GM21367 (cell line): ENCODE data around the gene MPPED2.
A peak's percentile ranks its signal among the peaks of the same experiment; 100 is the strongest.

Experiments used
- ATAC-seq: cut with Tn5 transposase; IDR thresholded peaks from one replicate; pipeline ENCODE4 v1.9.1; 2021; ENCODE audit not compliant: unreplicated experiment

MPPED2 gene

DNA sequence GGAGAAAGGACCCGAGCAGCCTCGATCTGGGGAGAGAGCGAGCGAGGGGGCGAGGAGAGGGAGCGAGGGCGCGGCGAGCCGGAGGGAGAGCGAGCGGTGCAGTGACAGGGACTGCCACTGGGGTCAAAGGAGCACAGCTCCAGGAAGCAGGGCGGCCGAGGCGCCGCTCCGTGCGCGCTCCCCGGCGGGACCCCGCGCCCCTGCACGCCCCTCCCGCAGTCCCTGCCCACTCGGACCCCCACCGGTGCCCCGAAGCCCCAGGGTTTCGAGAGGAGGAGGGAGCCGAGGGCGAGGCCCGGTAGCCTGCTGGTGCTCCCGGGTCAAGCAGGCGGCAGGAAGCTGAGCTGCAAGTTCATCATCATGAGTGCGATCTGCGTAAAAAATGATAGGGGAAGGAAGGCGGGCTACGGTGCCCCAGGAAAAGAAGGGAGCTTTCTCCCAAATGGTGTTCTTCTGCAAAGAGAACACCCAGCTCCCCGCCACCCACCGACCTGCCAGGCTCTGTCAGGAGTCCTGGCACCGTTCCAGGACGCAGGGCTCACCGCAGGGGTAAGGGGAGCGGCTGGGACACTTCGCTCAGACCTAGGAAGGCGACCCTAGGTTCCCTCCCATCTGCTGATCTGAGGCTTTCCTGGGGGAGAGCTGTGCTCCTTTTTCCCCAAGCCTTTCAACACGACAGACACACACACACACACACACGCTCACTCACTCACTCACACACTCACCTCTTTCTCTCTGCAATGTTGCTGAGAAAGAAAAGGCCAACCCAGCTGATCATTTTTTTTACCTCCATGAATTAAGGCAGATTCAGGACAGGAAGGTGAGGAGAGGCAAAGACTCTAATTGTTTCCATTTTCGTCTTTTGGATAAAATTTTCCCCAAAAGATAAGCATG, at the start of gene MPPED2:
Gene MPPED2, minus strand, starts transcription at position 103 of the 894 bp plus-strand sequence. CDS start 5,980 bp downstream, outside the sequence.
- ATAC-seq: peak; percentile 97

DNA sequence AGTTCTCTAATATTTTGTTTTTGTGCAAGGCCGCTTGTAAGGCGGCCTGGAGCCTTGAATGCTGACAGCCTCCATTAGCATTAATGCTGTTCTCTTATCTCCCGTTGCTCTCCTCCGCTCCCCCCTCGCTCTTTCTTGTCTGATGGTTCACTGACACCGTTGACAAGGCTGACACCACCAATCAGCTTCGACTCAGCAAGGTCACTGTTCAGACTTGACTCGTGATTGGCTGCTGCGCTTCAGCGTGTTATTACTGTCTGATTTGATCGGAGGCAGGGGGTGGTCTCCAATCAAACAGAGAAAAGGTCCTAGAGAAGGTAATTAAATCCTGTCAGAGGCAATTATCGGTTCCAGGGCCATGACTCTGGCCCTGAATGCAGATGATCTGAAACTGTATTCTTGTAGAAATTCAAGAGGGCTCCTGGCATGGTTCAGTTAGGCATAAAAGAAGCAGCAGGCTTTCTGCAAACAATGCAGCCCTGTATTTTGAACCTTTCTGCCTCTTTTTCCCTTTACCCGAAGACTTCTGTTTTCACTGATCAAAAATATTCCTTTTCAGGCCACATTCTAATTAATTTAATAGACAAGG, 49.3 kb upstream of the MPPED2 start:
- ATAC-seq: no peak

DNA sequence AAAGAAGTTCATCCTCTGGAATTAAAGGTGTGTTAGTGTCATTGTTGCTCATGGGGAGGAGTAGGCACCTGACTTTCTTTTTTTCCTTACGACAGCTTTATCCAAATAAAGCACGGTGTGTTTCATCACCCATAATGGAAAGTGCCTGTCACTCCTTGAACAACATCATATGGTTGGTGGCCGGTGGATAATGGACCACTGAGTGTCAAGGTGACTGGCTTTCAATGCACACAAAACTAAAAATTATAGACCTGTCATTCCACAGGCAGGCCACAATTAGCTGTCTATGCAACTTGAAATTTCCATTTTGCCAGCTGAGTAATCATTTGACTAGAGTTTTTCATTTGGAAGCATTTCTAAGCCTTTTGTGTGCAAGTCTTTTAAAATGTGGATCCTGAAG, 45.0 kb upstream of the MPPED2 start:
- ATAC-seq: no peak

DNA sequence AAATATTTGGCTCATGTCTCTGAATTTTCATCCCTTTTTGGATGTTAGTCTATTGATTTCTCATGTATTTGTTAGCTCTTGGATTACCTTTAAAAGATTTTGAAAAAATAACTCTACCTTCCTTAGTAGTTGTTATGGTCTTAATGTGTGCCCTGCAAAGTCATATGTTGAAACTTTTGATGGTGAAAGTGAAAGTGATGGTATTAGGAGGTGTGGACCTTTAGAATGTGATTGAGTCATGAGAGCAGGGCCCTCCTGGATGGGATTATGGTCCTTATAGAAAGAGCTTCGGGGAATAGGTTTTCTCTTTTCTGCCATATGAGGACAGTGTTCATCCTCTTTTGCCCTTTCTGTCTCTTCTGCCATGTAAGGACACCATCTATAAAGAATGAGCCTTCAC, 33.6 kb upstream of the MPPED2 start:
- no peak for ATAC-seq

- ATAC-seq: no peak
These were observed 31.6 kb upstream of the MPPED2 start for GRCh38 chr11:30617762-30618161.

DNA sequence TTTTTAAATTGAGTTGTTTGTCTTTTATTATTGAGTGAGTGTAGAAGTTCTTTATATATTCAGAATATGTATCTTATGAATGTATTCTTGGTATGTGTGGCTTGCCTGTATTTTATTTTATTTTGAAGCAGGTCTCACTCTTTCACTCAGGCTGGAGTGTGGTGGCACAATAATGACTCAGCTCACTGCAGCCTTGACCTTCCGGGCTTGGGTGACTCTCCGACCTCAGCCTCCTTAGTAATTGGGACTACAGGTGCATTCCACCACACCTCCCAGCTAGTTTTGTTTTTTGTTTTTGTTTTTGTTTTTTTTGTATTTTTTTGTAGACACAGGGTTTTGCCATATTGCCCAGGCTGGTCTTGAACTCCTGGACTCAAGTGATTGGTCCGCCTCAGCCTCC, 24.5 kb upstream of the MPPED2 start:
- ATAC-seq: no peak

DNA sequence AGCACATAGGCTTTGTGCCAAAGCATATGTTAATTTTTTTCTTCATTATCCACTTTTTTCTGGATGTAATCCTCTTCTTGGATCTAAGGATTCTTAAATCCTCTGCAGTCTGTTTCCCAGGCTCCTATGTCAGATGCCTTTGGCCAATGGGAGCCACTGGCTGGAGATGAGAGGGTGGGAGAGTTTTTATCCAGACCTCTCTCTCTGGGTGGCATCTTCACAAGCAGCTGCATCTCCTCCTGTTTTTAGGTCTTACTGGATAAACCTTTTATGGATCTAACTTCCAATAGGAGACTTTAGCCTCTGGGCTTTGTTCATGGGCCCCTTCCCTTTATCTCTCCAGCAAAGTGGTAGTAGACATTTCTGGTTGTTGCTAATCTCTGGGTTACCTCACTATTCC, 22.4 kb upstream of the MPPED2 start:
- no peak for ATAC-seq

- ATAC-seq: no peak
These were observed 19.0 kb upstream of the MPPED2 start for GRCh38 chr11:30605036-30605605.

DNA sequence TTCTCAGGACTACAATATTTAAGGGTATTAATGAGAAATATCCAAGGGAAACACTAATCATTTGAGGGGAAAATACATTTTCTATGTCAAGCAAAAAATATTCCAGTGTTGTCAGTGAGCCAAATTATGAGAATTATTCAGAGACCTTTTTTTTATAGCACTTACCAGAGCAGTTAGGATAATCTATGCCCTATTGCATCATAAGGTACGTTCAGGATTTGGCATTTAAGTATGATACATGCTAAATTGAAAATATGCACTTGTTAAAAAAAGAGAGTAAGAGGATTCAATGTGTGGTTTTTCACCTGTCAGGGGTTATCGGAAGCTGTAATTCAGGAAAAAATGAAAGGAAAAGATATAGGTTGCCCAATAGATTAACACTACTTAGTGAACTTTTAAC, 17.2 kb upstream of the MPPED2 start:
- no peak for ATAC-seq

GRCh38 chr11:30596832-30597231, 10.7 kb upstream of the MPPED2 start:
- no peak for ATAC-seq

DNA sequence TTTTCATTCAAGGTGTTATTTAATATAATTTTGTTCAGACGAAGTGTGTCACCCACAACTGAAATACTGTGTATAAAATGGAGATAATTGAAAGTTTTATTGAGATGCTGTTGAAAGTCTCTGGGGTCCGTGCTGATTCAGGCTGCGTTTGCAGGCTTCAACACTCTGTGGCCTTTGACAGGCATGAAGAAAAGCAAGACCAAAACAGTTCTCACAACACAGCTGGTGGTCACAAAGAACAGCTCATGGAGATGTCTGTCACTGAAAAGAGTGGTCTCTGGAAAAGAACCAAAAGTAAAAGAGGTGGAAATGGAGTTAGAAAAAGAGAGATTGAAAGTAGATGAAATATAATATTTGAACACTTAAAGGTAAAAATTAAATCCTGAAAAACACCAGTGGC, 9.8 kb upstream of the MPPED2 start:
- ATAC-seq: no peak

GRCh38 chr11:30594646-30595411, 8.7 kb upstream of the MPPED2 start:
- no peak for ATAC-seq

- no peak for ATAC-seq
These were observed 1.2 kb upstream of the MPPED2 start for GRCh38 chr11:30587269-30587812.

- peak; percentile 9 for ATAC-seq
These were observed 282 bp downstream of the MPPED2 start for GRCh38 chr11:30585892-30586250.

GRCh38 chr11:30585125-30585891, 845 bp downstream of the MPPED2 start:
- peak; percentile 29 for ATAC-seq

DNA sequence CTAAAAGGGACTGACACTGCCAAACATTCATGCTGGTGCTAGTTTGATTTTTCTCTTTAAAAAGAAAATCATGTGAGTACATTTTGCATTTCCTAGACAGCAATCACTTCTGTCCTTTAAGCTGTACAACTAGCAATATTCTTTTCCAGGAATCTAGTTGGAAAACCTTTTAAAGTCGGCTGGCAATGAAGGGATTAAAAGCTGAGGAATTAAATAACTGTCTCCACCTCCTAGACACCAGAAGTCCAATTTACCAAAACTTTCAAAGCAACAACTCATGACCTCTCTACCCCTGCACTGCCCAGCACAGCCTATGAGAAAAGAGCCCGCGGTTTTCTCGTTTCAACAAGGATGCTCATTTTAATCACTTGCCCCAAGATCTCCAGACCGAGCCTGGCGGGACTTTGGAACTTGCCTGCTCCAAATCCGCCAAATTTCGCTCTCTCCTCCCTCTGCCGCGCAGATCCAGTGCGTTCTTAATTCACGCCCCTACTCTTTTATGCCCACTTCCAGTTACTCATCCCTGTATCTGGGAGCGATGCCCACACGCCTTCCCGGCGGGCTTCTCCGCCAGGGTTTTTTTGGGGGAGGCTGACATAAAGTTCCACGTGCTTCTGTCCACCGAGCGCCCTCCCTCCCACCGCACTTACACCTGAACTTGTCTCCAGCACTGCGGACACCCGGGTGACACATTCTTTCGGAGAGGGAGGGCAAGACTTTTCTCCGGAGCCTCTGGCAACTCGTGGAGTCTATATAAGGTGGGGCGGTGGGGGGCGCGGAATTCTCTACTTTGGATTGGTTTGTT, 2.5 kb downstream of the MPPED2 start:
- ATAC-seq: no peak

DNA sequence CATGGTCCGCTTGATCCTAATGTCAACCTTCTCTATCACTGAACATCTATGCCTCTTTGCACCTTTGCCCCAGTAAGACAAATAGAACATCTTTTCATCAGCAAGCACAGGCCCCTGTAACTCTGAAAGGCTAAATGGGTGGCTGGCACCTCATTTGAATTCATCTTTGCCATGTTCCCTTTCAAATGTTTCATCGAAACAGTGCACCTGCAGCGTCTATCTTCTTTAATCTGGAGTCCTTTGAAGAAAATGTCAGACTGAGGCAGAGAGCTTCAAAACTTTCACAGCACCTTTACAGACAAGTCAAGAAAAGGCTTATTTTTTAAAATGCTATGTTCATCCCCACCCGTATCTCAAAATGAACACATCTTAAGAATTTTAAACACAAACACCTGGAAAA, 3.4 kb downstream of the MPPED2 start:
- ATAC-seq: no peak

GRCh38 chr11:30581675-30582074, 4.5 kb downstream of the MPPED2 start:
- ATAC-seq: no peak

DNA sequence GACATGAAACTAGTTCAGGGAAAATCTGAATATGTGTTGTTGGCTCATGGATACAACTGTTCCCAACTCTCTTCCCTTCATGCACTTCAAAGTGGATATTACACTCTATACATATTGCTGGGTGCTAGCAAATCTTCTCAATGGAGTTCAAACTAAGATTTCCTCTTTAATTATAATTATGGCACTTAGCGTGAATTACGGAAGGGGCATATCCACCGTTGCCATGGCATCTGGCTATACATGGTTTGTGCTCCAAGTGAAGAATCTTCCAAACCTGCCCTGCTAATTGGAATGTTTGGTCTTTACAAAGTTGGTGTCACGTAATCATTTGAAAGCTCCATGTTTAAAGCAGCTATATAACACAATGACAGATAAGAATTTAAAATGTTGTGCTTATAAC, 5.6 kb downstream of the MPPED2 start:
- no peak for ATAC-seq
